ENCODE data around the gene CRHR1.

CRHR1 gene

DNA sequence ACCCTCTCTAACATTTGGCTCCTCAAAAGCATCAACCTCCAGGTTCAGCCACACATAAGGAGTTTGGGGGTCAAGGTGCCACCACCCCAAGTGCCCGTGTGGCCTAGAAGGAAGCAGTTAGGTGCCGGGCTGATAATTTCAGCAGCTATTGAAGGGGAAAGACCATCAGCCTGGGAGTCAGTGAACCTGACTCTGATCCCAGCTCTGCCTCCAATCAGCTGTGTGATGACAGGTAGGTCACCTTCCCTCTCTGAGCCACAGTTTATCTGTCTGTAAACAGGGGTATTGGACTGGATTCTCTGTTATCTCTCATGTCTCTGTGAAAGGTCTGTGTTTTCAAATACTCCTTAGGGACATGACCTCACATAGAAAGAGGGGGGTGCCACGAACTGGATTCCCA lies 3.9 kb downstream of the CRHR1 start:
- Mint-ChIP-seq H3K4me3 (no peak overlapping the region), H3K9me3 (no peaks in the 10 kb centered on the region), H3K36me3 (no peaks in the 10 kb centered on the region), H3K4me1 (peaks cover 11 to 25% of the 10 kb centered on the region in 2 donors), H3K27ac (no peak overlapping the region), H3K27me3 (peaks cover 70 to 89% of the 10 kb centered on the region in 2 donors)
- DNase-seq, result no peak
- no peak for ATAC-seq (replicated peaks)

DNA sequence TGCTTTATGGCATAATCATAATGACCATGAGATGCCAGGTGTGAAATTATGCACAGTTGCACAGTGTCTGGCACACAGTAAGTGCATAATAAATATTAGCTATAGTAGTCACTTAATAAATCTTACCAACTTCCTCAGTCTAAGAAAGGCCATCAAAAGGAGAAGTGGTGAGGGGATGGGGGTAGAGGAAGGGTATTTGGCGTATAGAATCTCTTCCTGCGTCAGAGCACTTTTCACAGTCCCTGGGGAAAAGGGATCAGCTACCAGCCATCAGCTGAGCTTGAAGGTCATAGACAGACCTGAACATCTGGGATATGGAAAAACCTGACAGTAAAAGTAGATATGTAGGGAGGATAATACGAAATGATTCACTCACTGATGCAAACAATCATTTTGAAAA lies 5.8 kb downstream of the CRHR1 start:
- no peak overlapping the region for H3K27ac Mint-ChIP-seq
- no peaks in the 10 kb centered on the region for H3K9me3 Mint-ChIP-seq
- no peaks in the 10 kb centered on the region for H3K36me3 Mint-ChIP-seq
- H3K4me3 Mint-ChIP-seq, result no peak overlapping the region
- peaks cover 63 to 92% of the 10 kb centered on the region in 2 donors for H3K27me3 Mint-ChIP-seq
- ATAC-seq (replicated peaks) (peak; percentile 66), DNase-seq (no peak)
- peaks cover 9 to 13% of the 10 kb centered on the region in 2 donors for H3K4me1 Mint-ChIP-seq

DNA sequence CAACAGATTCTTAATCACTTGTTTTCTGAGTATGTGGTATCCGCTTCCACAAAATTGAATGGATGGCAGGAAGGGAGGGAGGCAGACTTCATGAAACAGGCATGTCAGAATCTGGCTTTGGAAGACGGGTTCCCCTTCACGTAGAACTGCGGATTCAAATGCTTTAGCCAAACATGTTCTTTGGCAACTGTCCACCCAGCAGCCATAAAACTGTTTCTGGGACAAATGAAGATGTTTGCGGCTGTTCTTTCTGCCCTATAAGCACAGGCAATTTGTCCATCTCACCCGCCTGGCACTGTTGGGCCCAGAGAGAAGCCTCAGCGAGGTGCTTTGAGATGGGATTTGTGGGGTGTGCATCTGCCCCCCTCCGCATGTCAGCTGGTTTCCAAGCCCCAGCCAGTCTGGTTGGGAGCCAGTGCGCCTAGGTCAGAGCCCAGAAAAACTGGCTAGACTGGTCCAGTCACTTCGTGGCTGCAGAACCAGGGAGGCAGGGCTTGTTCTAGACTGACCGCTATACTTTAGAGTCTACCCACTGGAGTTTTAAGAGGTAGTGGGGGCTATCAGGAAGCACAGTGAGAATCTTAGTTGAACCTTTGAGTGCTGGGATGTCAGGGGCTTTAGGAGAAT lies 6.3 kb downstream of the CRHR1 start:
- no peak overlapping the region for H3K27ac Mint-ChIP-seq
- H3K4me3 Mint-ChIP-seq, result no peak overlapping the region
- H3K36me3 Mint-ChIP-seq, result no peaks in the 10 kb centered on the region
- ATAC-seq (replicated peaks) (no peak), DNase-seq (no peak)
- peaks cover 60 to 92% of the 10 kb centered on the region in 2 donors for H3K27me3 Mint-ChIP-seq
- peaks cover 7 to 8% of the 10 kb centered on the region in 2 donors for H3K4me1 Mint-ChIP-seq
- H3K9me3 Mint-ChIP-seq, result no peaks in the 10 kb centered on the region

DNA sequence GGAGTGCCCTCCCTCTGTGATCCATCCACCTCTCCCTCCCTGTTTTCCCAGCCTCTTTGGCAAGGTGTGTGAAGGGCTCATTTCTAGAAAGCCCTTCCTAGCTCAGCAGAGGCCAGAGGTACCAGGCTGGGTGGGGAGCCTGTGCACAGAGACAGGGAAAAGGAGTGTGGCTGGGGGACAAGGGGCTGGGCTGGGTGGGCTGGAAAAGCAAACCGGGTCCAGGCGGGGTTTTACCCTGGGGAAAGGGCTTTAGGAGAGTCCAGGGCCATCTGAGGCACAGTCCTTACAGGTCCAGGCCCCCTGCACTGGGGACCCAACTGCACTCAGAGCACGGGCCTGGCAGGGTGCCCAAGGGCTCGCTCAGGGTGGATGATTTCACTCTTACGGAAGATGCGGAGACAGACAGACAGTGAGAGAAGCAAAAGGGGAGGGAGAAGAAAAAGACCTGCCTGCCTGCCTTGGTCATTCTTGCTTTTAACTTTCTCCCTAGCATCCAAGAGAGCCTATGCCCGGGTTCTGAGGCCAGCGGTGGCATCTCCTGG lies 7.0 kb downstream of the CRHR1 start:
- H3K9me3 Mint-ChIP-seq, result no peaks in the 10 kb centered on the region
- peaks cover 58 to 91% of the 10 kb centered on the region in 2 donors for H3K27me3 Mint-ChIP-seq
- H3K27ac Mint-ChIP-seq, result no peak overlapping the region
- H3K4me1 Mint-ChIP-seq, result peaks cover 7% of the 10 kb centered on the region in 2 donors
- DNase-seq (no peak), ATAC-seq (replicated peaks) (no peak)
- H3K36me3 Mint-ChIP-seq, result no peaks in the 10 kb centered on the region
- no peak overlapping the region for H3K4me3 Mint-ChIP-seq

DNA sequence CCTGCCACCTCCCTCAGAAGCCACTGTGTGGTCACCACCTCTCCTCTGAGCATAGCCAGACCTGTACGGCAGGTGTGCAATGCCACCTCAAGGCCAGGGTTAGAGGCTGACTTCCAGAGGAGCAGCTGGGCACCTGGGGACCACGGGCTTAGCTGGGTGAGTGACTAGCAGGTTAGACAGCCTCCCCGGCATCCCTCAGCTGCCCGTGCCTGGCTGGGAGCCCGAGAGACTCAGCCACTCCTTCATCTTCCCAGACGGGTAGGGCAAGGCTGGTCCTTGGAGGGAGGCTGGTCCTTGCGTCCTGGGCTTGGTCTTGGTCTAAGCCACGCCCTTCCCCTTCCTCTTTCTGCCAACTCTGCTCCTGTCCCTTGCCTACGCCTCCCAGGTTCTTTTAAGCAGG lies 7.8 kb downstream of the CRHR1 start:
- DNase-seq (no peak), ATAC-seq (replicated peaks) (no peak)
- Mint-ChIP-seq H3K4me3 (no peak overlapping the region), H3K9me3 (no peaks in the 10 kb centered on the region), H3K27ac (no peak overlapping the region), H3K4me1 (peaks cover 7% of the 10 kb centered on the region in 2 donors), H3K27me3 (peaks cover 59 to 91% of the 10 kb centered on the region in 2 donors), H3K36me3 (no peaks in the 10 kb centered on the region)

DNA sequence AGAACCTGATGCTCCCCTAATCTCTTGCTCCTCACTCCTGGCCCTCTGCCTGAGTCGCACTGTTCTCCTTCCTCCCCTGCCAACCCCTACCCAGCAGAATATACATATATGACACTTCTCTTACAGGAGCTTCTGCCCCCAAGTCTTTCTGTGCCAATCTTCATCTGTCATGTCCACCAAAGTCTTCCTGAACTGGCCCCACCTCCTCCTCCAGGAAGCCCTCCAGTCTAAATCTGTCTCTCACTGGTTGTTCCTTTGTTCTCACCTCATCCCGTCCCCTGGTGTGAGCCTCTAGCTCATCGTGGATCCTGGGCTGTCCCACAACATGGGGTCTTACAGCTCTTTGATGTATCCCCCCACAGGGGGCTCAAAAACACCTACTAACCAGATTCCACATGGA lies 8.3 kb downstream of the CRHR1 start:
- no peaks in the 10 kb centered on the region for H3K36me3 Mint-ChIP-seq
- DNase-seq, result no peak
- H3K9me3 Mint-ChIP-seq, result no peaks in the 10 kb centered on the region
- peaks cover 7% of the 10 kb centered on the region in 2 donors for H3K4me1 Mint-ChIP-seq
- peaks cover 56 to 89% of the 10 kb centered on the region in 2 donors for H3K27me3 Mint-ChIP-seq
- no peak overlapping the region for H3K4me3 Mint-ChIP-seq
- no peak overlapping the region for H3K27ac Mint-ChIP-seq
- ATAC-seq (replicated peaks), result no peak

DNA sequence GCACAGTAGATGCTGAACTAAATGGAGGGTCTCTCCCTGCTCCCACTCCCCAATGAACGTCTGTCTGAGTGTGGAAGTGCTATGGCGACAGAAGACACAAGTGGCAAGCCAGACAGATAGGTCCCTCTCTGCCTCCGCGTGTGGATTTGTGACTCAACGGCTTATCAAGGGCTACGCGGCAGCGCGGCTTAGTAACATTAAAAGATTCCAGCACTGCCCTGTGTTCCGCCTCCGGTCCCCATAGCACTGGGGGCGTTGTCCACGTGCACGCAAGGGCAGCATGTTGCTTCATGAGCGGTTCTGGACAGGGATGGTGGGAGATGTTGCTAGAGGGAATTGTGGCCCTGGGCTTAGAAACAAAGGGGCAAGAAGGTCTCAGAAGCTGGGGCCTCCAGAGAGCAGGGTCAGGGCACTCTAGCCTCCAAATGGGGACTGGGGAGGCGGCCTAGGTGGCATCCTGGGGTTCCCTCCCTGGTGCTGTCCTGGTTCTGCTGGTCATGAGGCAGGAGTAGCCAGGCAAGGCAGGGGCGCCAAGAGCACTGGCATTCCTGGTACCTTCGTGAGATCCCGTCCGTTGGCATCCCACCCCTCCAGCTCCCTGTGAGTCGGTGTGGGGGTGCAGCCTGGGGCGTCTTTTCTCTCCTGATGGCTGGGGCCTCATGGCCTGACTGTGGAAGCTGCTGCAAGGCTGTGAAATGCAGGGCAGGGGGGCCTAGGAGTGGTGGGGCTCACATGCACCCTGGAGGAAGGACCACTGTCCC lies 9.1 kb downstream of the CRHR1 start:
- H3K4me1 Mint-ChIP-seq, result peaks cover 7% of the 10 kb centered on the region in 2 donors

DNA sequence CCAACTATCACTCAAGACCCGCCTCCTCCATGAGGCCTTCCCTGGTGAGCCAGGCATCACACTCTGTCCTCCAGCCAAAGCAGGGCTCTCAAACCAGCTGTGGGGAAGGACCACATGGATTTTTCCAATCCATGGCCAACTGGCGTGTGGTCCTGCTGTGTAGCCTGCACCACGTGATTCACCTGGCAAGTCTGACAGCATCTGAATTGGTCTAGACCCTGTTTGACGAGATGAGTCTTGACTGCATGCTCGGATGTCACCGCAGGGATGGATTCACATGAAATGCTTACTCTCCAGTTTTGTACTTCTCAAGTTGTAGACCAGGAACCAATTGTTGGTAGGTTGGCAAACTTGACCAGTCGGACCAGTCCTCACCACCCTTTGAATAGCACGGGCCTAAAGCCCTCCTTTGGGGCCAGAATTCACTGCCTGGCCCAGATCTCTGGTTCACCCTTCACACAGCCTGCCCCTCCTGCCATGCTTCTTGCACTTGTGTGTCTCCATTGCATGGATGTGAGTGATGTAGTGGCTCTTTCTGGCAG lies 9.9 kb downstream of the CRHR1 start:
- H3K27me3 Mint-ChIP-seq, result peaks cover 54 to 85% of the 10 kb centered on the region in 2 donors

More for the DNA sequence above, 9.1 kb downstream of the CRHR1 start:
- Mint-ChIP-seq H3K27ac (no peak overlapping the region), H3K27me3 (peaks cover 55 to 89% of the 10 kb centered on the region in 2 donors), H3K9me3 (no peaks in the 10 kb centered on the region), H3K4me3 (no peak overlapping the region), H3K36me3 (no peaks in the 10 kb centered on the region)
- DNase-seq (no peak), ATAC-seq (replicated peaks) (no peak)

DNA sequence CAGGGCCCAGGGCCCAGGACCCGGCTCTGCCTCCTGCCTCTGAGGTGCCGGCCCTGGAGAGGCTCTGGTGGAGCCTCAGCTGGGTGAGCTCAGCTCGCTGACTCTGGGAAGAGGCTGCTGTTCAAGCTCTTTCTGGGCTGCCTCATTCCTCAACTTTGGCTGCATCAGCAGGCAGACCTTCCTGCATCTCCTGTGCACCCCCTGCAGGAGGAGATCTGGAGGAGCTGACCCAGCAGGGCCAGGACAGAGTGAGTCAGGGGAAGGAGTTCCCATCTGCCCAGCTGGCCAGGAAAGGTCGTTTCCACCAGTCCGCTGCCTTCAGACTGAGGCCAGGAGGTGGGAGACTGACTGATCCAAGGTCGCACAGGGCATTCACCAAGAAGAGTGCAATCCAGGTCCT lies 10.7 kb downstream of the CRHR1 start:
- ATAC-seq (replicated peaks) (no peak), DNase-seq (no peak)
- H3K9me3 Mint-ChIP-seq, result no peaks in the 10 kb centered on the region
- H3K27ac Mint-ChIP-seq, result no peak overlapping the region
- peaks cover 4% of the 10 kb centered on the region in 2 donors for H3K4me1 Mint-ChIP-seq
- no peak overlapping the region for H3K4me3 Mint-ChIP-seq
- peaks cover 55 to 85% of the 10 kb centered on the region in 2 donors for H3K27me3 Mint-ChIP-seq
- no peaks in the 10 kb centered on the region for H3K36me3 Mint-ChIP-seq

More for the DNA sequence above, 9.9 kb downstream of the CRHR1 start:
- ATAC-seq (replicated peaks) (no peak), DNase-seq (no peak)
- Mint-ChIP-seq H3K4me3 (no peak overlapping the region), H3K4me1 (peaks cover 6 to 7% of the 10 kb centered on the region in 2 donors), H3K9me3 (no peaks in the 10 kb centered on the region), H3K36me3 (no peaks in the 10 kb centered on the region), H3K27ac (no peak overlapping the region)

DNA sequence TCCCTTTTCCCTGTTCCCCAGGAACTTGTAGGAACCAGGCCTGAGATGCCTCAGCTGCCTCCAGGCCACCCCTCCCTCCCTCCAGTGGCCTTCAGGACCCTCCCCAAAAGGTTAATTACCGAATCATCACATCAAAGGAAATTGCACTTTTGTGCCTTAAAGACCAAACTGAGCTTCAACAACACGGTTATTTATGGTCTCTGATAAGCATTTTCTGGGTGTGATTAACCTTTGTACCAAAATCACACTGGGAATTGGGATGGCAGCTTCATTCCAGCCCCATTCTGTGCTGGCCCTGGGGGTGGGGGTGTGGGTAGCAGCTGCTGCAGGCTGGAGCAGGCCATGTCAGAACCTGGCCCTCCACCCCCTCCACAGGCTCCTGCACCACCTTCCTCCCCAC lies 16.7 kb downstream of the CRHR1 start:
- H3K9me3 Mint-ChIP-seq, result no peaks in the 10 kb centered on the region
- DNase-seq, result no peak
- peaks cover 51 to 79% of the 10 kb centered on the region in 2 donors for H3K27me3 Mint-ChIP-seq
- H3K4me3 Mint-ChIP-seq, result no peak overlapping the region
- H3K27ac Mint-ChIP-seq, result no peak overlapping the region
- ATAC-seq (replicated peaks), result no peak
- H3K36me3 Mint-ChIP-seq, result no peaks in the 10 kb centered on the region
- H3K4me1 Mint-ChIP-seq, result no peaks in the 10 kb centered on the region

DNA sequence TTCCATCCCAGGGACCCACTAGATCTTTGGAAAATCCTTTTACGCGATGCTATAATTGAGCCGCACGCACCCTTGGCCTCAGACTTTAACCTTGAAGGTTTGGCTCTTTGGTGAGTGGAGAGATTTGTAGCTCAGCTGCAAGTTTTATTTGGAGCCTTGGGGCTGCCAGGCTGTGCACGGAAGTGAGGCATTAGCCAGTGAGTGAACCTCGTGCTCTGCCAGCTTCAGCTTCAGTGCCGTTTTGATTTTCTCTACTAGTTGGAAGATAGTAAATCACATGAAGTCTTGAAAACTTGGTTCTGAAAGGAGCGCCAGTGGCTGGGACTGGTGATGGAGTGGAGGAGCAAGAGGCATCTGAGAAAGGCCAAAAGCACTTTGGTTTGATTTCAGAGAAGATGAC lies 17.3 kb downstream of the CRHR1 start:
- Mint-ChIP-seq H3K4me1 (no peaks in the 10 kb centered on the region), H3K4me3 (no peak overlapping the region), H3K9me3 (no peaks in the 10 kb centered on the region), H3K36me3 (no peaks in the 10 kb centered on the region), H3K27ac (no peak overlapping the region), H3K27me3 (peaks cover 53 to 79% of the 10 kb centered on the region in 2 donors)
- no peak for ATAC-seq (replicated peaks)
- DNase-seq, result no peak

DNA sequence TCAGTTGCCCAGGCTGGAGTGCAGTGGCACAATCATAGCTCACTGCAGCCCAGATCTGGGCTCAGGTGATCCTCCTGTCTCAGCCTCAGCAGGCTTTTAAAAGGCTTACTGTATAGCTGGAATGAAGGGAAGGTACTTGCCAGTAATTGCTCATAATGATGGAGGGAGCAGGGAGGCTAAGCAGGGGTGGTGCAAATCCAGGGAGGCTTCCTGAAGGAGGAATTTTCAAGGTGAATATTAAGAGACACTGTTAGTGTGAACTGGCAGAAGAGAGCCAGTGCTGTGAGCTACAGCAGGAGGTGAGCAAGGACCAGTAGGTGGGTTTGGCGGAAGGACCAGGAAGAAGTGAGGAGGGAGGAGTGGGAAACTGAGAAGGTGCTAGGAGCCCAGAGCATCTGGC lies 24.7 kb downstream of the CRHR1 start:
- no peak for ATAC-seq (replicated peaks)
- Mint-ChIP-seq H3K4me3 (no peak overlapping the region), H3K36me3 (no peaks in the 10 kb centered on the region), H3K27me3 (peaks cover 40 to 45% of the 10 kb centered on the region in 2 donors), H3K27ac (no peak overlapping the region), H3K4me1 (peaks cover 0 to 4% of the 10 kb centered on the region in 2 donors), H3K9me3 (no peaks in the 10 kb centered on the region)
- no peak for DNase-seq

DNA sequence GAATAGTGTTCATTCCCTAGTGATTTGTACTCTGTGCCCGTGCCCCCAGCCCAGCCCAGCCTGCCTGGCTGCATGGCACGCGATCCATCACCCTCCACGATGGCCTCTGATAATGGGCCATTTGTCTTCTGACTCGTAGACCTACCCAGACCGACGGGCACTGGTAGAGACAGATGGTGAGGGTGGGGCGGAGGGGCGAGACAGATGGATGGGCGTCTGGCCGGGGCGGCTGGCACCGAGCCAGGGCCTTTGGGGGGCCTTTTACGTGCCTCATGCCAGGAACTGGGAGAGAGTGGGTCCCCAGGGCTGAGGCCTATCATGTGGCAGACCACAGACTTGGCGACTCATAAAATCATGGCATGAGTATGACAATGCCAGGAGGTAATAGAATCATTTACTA lies 25.4 kb downstream of the CRHR1 start:
- H3K27me3 Mint-ChIP-seq, result peaks cover 34 to 45% of the 10 kb centered on the region in 2 donors
- peaks cover 0 to 4% of the 10 kb centered on the region in 2 donors for H3K4me1 Mint-ChIP-seq
- DNase-seq, result no peak
- no peak overlapping the region for H3K27ac Mint-ChIP-seq
- H3K9me3 Mint-ChIP-seq, result no peaks in the 10 kb centered on the region
- no peak for ATAC-seq (replicated peaks)
- no peaks in the 10 kb centered on the region for H3K36me3 Mint-ChIP-seq
- no peak overlapping the region for H3K4me3 Mint-ChIP-seq

DNA sequence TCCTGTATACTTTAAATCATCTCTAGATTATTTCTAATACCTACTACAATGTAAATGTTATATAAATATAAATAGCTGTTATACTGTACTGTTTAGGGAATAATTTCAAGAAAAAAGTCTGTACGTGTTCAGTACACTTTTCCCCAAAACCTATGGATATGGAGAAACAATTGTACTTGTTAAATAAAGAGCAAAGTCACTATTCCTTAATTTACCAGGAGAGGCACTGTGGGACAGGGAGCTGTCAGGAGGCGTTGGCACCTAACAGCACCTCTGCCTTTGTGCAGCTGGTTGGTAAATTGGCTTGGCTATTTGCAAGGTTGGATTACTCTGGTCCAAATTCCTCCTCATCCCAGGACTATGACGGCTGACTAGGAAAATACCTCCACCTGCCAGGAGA lies 28.0 kb downstream of the CRHR1 start:
- no peak for ATAC-seq (replicated peaks)
- no peak for DNase-seq
- no peak overlapping the region for H3K4me3 Mint-ChIP-seq
- H3K9me3 Mint-ChIP-seq, result no peaks in the 10 kb centered on the region
- H3K27me3 Mint-ChIP-seq, result peaks cover 12 to 29% of the 10 kb centered on the region in 2 donors
- H3K36me3 Mint-ChIP-seq, result no peaks in the 10 kb centered on the region
- H3K4me1 Mint-ChIP-seq, result peaks cover 0 to 4% of the 10 kb centered on the region in 2 donors
- H3K27ac Mint-ChIP-seq, result no peak overlapping the region
